ENCODE measurements around the gene CEP68. TPM values are rescaled to one million over a fixed set of nuclear protein-coding genes. Genes with fewer than 3 reads are reported as not detected.

CEP68 gene
- total RNA-seq, 1 donor from 2014 or later = 17.9 TPM

DNA sequence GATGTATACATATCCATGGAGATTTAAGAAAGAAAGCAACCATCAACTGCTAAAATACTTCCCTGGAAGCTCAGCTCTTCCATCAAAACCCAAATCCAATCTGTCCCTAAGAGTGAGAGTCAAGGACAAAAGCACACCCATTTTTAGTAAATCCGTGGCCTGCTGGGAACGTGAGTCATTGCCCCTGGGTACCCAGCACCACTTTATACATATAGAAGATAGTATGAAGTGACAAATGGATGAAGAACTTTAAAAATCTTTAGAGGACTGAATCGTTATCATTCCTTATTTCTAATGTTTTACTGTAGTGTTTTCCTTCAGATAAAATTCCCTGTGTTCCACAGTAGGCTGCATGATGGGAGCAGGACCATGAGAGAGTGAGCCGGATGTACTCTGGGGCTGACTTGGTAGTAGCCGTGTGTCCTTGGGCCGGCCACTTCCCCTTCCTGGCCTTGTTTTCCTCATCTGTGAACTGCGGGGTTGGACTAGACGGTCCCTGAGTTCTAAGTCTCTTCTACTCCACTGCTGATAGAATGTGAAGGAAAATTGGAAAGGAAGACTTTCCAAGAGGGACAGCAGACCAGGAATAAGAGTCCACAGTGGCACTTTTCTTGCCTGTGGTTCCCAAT lies 28.5 kb upstream of the CEP68 start:
- peak overlapping the region; percentile 96 for H3K27ac Mint-ChIP-seq
- TF ChIP-seq, protein P1, sequence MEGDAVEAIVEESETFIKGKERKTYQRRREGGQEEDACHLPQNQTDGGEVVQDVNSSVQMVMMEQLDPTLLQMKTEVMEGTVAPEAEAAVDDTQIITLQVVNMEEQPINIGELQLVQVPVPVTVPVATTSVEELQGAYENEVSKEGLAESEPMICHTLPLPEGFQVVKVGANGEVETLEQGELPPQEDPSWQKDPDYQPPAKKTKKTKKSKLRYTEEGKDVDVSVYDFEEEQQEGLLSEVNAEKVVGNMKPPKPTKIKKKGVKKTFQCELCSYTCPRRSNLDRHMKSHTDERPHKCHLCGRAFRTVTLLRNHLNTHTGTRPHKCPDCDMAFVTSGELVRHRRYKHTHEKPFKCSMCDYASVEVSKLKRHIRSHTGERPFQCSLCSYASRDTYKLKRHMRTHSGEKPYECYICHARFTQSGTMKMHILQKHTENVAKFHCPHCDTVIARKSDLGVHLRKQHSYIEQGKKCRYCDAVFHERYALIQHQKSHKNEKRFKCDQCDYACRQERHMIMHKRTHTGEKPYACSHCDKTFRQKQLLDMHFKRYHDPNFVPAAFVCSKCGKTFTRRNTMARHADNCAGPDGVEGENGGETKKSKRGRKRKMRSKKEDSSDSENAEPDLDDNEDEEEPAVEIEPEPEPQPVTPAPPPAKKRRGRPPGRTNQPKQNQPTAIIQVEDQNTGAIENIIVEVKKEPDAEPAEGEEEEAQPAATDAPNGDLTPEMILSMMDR (IDR thresholded peaks at IDR 0.05) = no peak
- H3K27me3 Mint-ChIP-seq = no peaks in the 10 kb centered on the region
- intact Hi-C loops (cut with micrococcal nuclease) = loop anchor here (1.0 to 5.0 kb wide), 9 partner anchors 10 to 503 kb away; partner anchors contain the start of genes AFTPH and SLC1A4
- H3K4me1 Mint-ChIP-seq = peaks cover 91% of the 10 kb centered on the region
- peak; percentile 9 for ATAC-seq (ENCODE audit: low read depth)
- no peak for DNase-seq
- no peaks in the 10 kb centered on the region for H3K9me3 Mint-ChIP-seq
- peaks cover 16% of the 10 kb centered on the region for H3K36me3 Mint-ChIP-seq (ENCODE audit: low read depth)
- POLR2A ChIA-PET = interaction anchor here (1.1 to 5.3 kb wide), 5 partner anchors 10 to 104 kb away, joined by 3 to 76 read pairs (median 11); partner anchors contain the start of genes CEP68 and SLC1A4
- peak overlapping the region; percentile 57 for H3K4me3 Mint-ChIP-seq
- CTCF ChIA-PET = interaction anchor here (2.4 to 3.8 kb wide), 2 partner anchors 10 to 110 kb away, joined by 13 to 23 read pairs; no protein-coding TSS in a partner anchor

DNA sequence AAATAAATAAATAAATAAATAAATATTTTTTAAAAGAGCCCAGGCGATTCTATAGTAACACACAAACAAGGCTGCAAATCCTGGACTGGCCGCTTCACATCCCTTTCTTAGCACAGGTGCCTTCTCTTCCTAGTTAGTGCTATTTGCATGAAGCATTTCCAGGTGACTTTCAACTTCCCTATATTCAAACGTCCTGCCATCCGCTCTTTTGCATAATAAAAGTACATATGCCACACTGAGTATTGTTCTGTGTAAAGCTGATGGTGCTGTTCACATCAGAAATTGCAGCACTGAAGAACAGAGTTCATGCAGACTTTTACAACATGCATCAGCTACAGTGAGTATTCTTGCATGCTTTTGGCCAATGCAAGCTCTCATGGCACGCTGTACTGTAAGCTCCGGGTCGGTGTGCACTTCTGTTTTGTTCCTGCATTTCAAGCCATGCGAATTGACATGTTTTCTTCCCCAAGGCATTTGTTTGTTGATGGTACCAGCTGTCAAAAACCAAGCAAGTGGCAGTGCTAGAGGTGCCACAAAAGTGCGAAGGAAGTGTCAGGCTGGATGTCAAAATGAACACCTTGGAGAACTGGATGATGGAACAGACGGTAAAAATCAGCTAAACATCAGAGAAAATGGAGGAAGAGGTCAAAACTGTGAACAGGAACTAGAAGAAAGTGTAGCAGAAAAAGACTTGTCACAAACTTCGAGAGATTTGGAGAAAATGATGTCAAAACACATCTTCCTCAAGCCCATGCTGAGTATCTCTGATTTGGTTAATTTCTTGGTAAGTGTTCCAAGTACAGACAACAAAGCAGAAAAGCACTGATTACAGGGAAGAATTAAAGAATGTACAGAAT lies 25.5 kb upstream of the CEP68 start:
- ATAC-seq (ENCODE audit: low read depth) (peak; percentile 19), DNase-seq (no peak)
- H3K4me1 Mint-ChIP-seq = peaks cover 73% of the 10 kb centered on the region
- H3K27me3 Mint-ChIP-seq = no peaks in the 10 kb centered on the region
- TF ChIP-seq, protein P1 (IDR thresholded peaks at IDR 0.05) = no peak
- ChIA-PET CTCF (interaction anchor here (0.9 to 14.3 kb wide), 11 partner anchors 9 to 507 kb away, joined by 3 to 186 read pairs (median 4); partner anchors contain the start of genes AFTPH and SLC1A4), POLR2A (interaction anchor here (0.6 to 4.0 kb wide), 24 partner anchors 9 to 507 kb away, joined by 3 to 80 read pairs (median 4); partner anchors contain the start of genes ACTR2, AFTPH, CEP68 and RAB1A)
- no peaks in the 10 kb centered on the region for H3K9me3 Mint-ChIP-seq
- H3K36me3 Mint-ChIP-seq (ENCODE audit: low read depth) = peaks cover 14% of the 10 kb centered on the region
- H3K27ac Mint-ChIP-seq = peak overlapping the region; percentile 86
- intact Hi-C loops (cut with micrococcal nuclease) = loop anchor here (1.0 to 5.0 kb wide), 2 partner anchors 10 to 443 kb away; no protein-coding TSS in a partner anchor
- H3K4me3 Mint-ChIP-seq = peak overlapping the region; percentile 80

DNA sequence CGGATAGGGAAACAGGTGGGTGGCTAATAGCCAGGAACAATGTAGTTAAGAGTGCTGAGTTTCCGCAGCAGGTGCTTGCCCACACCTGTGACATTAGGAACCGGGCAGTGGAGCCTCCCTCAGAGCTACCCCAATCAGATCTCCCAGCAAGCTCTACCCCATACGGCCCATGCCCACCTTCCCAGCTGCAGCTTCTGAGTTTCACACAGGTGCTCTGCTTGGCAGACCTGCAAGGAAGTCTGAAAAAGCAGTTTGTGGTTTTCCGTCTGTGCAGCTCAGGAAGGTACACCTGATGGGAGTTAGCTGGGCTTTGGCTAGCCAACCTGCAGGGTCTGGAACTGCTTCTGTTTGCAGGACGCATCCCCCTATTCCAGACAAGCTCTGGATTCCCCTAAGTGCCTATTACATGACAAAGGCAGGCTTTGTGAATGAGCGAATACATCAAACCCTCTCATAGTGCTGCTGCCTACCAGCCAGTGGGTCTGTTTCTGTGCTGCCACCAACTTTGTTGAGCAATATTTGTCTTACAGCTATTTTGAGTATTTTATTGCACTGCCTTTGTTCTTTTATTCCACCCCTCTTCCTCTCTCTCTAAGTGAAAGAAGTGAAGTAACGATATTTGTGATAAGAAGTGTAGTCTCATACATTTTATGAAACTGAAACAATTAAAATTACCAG lies 24.7 kb upstream of the CEP68 start:
- ChIA-PET CTCF (interaction anchor here (0.9 to 14.3 kb wide), 12 partner anchors 9 to 508 kb away, joined by 3 to 186 read pairs (median 4); partner anchors contain the start of genes AFTPH and SLC1A4), POLR2A (interaction anchor here (0.8 to 4.0 kb wide), 24 partner anchors 9 to 509 kb away, joined by 3 to 80 read pairs (median 4); partner anchors contain the start of genes ACTR2, AFTPH, CEP68 and RAB1A)
- no peaks in the 10 kb centered on the region for H3K27me3 Mint-ChIP-seq
- peaks cover 66% of the 10 kb centered on the region for H3K4me1 Mint-ChIP-seq
- H3K9me3 Mint-ChIP-seq = no peaks in the 10 kb centered on the region
- peak overlapping the region; percentile 86 for H3K27ac Mint-ChIP-seq
- DNase-seq = no peak
- TF ChIP-seq, protein P1 (IDR thresholded peaks at IDR 0.05) = no peak
- H3K36me3 Mint-ChIP-seq (ENCODE audit: low read depth) = peaks cover 15% of the 10 kb centered on the region
- intact Hi-C loops (cut with micrococcal nuclease) = loop anchor here (1.0 to 5.0 kb wide), 4 partner anchors 9 to 444 kb away; no protein-coding TSS in a partner anchor
- H3K4me3 Mint-ChIP-seq = peak overlapping the region; percentile 80
- peak; percentile 8 for ATAC-seq (ENCODE audit: low read depth)

DNA sequence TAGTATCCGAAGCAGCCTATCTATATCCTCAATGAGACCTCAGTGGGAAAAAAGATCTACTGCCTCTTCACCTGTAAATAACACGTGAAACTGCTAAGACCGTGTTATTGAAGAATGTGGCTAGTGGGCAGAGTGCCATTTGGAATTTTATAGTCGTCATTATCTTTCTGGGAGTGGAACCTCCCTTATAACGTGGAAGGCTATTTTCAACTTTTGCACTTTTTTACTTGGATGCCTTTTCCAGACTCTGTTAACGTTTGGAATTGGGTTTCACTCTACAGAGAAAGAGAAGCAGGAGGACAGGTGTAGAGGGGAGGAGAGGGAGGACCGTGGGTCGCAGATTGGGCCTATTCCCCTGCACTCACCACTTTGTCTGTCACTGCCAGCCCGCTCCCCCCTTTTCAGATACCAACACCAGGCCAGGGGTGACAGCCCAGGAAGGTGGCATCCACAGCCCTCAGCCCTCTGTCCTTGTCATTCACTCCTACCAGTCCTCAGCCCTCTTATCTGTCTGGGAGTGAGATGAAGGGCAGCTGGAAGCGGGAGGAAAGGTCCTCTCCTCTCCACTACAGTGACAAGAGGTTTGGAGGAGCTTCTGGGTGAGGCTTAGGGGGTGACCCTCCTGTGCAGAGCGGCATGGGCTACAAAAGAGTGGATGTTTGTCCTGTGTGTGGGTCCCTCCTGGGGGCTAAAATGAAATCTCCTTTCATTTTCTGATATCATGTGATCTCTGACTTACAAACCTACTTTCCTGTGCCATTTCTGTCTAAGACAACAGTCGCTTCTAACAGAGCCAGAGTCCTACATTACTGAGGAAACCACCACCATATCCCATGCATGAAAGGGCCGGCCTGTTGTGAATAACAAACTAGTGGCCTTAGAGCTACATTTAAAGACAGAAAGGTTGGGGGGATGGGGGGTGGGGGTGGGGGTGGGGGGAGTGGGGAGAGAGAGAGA lies 23.9 kb upstream of the CEP68 start:
- Mint-ChIP-seq H3K27ac (peak overlapping the region; percentile 86), H3K4me1 (peaks cover 58% of the 10 kb centered on the region), H3K27me3 (no peaks in the 10 kb centered on the region), H3K4me3 (peak overlapping the region; percentile 80), H3K9me3 (no peaks in the 10 kb centered on the region), H3K36me3 (ENCODE audit: low read depth) (peaks cover 20% of the 10 kb centered on the region)
- intact Hi-C loops (cut with micrococcal nuclease) = loop anchor here (1.0 to 5.0 kb wide), 3 partner anchors 15 to 445 kb away; no protein-coding TSS in a partner anchor
- ChIA-PET POLR2A (interaction anchor here (0.6 to 4.0 kb wide), 26 partner anchors 8 to 510 kb away, joined by 3 to 80 read pairs (median 6); partner anchors contain the start of genes ACTR2, AFTPH, CEP68 and SERTAD2), CTCF (interaction anchor here (0.8 to 14.3 kb wide), 16 partner anchors 8 to 702 kb away, joined by 3 to 186 read pairs (median 3); partner anchors contain the start of gene AFTPH)
- ATAC-seq (ENCODE audit: low read depth) = peak; percentile 9
- no peak for DNase-seq
- TF ChIP-seq, protein P1 (IDR thresholded peaks at IDR 0.05) = no peak

Measured in activated B cell treated with CpG ODN at 0.5 μM for 24 hours (primary cell).